ENCODE measurements around the gene RABAC1. TPM values are rescaled to one million over a fixed set of nuclear protein-coding genes. Genes with fewer than 3 reads are reported as not detected.

The RABAC1 gene
- total RNA-seq: 75.3 and 170 TPM in 2 replicates

GRCh38 chr19:41959056-41960053, at the start of gene RABAC1:
TSS of gene RABAC1 (minus strand) at chr19:41959321. CDS start at chr19:41959292, 29 bp downstream.

GRCh38 chr19:41993612-41994483, 34.7 kb upstream of the RABAC1 start, which contains the start of gene ATP1A3:
TSS of gene ATP1A3 (minus strand) at chr19:41994230. CDS start at chr19:41994076, 154 bp downstream.

GRCh38 chr19:41928221-41928683, 30.9 kb downstream of the RABAC1 start, which contains the start of gene ERFL:
TSS of gene ERFL (minus strand) at chr19:41928449. CDS start at chr19:41912919, 15,530 bp downstream.

Other genes with a start within 250 kb of the RABAC1 start
- gene CEACAM6, start 203.8 kb downstream of the RABAC1 start, total RNA-seq: not detected in 2 replicates
- not detected in 2 replicates for gene CEACAM3, start 162.7 kb downstream of the RABAC1 start, total RNA-seq
- gene LYPD4, start 114.6 kb downstream of the RABAC1 start, total RNA-seq: not detected in 2 replicates
- gene DMRTC2, start 114.3 kb downstream of the RABAC1 start, total RNA-seq: not detected in 2 replicates
- 442 and 1,330 TPM in 2 replicates for gene RPS19, start 99.1 kb downstream of the RABAC1 start, total RNA-seq
- not detected in 2 replicates for gene CD79A, start 82.0 kb downstream of the RABAC1 start, total RNA-seq
- gene ARHGEF1, start 76.1 kb downstream of the RABAC1 start, total RNA-seq: 30.9 and 45.7 TPM in 2 replicates
- gene ERFL, start 30.9 kb downstream of the RABAC1 start, total RNA-seq: under 0.01 TPM in 1 of 2 replicates, not detected in the other
- under 0.01 TPM in 1 of 2 replicates, not detected in the other for gene ATP1A3, start 34.9 kb upstream of the RABAC1 start, total RNA-seq
- gene GRIK5, start 110.9 kb upstream of the RABAC1 start, total RNA-seq: not detected in 2 replicates
- 16.2 and 24.2 TPM in 2 replicates for gene ZNF574, start 116.8 kb upstream of the RABAC1 start, total RNA-seq
- gene POU2F2, start 173.1 kb upstream of the RABAC1 start, total RNA-seq: 0.37 and 1.4 TPM in 2 replicates